K562 (cell line): Measurements from ENCODE around the gene KCNT1. TPM values are rescaled to one million over a fixed set of nuclear protein-coding genes. Genes with fewer than 3 reads are reported as not detected.
A peak's percentile ranks its signal among the peaks of the same experiment; 100 is the strongest.

ENCODE experiments used
- CREB1 ChIP-seq, 2 experiments: sonication (generic) in 1 of 2; formaldehyde crosslinking in 1 of 2; IDR thresholded peaks; 2 replicates each; pipeline versions ENCODE4 v1.6.1 to v1.8.0; 2012 to 2022; ENCODE audit warnings: inconsistent platforms in 1 of 2, mild to moderate bottlenecking in 1 of 2, missing genetic modification reagents in 1 of 2, moderate library complexity in 1 of 2
- CXXC5 ChIP-seq: fragments of 250-450 bp; sonication (Bioruptor Pico); IDR thresholded peaks from 2 replicates; pipeline ENCODE4 v1.8.0; 2022; ENCODE audit warnings: inconsistent platforms, mild to moderate bottlenecking, moderate library complexity
- ESRRA ChIP-seq: fragments of 450-650 bp; IDR thresholded peaks from 2 replicates; pipeline ENCODE4 v1.6.1; 2014; ENCODE audit warnings: low read depth, mild to moderate bottlenecking, moderate library complexity, borderline replicate concordance
- FIP1L1 ChIP-seq: fragments of 200-400 bp; formaldehyde crosslinking; IDR thresholded peaks from 2 replicates; pipeline ENCODE4 v1.6.1; 2018; ENCODE audit warnings: mild to moderate bottlenecking, low read depth, low read length; ENCODE audit not compliant: poor library complexity, severe bottlenecking
- GABPB1 ChIP-seq: sonication (generic); formaldehyde crosslinking; IDR thresholded peaks from 2 replicates; pipeline ENCODE4 v1.8.0; 2022; ENCODE audit warnings: mild to moderate bottlenecking, missing genetic modification reagents
- KLF16 ChIP-seq: IDR thresholded peaks from 2 replicates; pipeline ENCODE4 v1.6.1; 2016; ENCODE audit warnings: antibody characterized with exemption
- MIER1 ChIP-seq: fragments of 450-650 bp; IDR thresholded peaks from 2 replicates; pipeline ENCODE4 v1.6.1; 2016; ENCODE audit warnings: antibody characterized with exemption, mild to moderate bottlenecking, low read depth
- NR2C1 ChIP-seq, 2 experiments: fragments of 450-650 bp; IDR thresholded peaks; 2 replicates each; pipeline ENCODE4 v1.6.1; 2017; ENCODE audit warnings: mild to moderate bottlenecking in 2 of 2, antibody characterized with exemption in 1 of 2, inconsistent platforms in 1 of 2, missing compliant biosample characterization in 1 of 2, missing genetic modification characterization in 1 of 2
- NRF1 ChIP-seq, 2 experiments: fragments of 450-650 bp; IDR thresholded peaks in 1 of 2; conservative IDR thresholded peaks in 1 of 2; 2 replicates each; pipeline ENCODE4 v1.6.1; 2014; ENCODE audit warnings: mild to moderate bottlenecking in 2 of 2
- PCBP1 ChIP-seq: fragments of 200-400 bp; formaldehyde crosslinking; IDR thresholded peaks from 2 replicates; pipeline ENCODE4 v1.6.1; 2018; ENCODE audit warnings: mild to moderate bottlenecking, low read depth, low read length; ENCODE audit not compliant: poor library complexity, severe bottlenecking
- RAD21 ChIP-seq, 2 experiments: fragments of 250-450 bp in 1 of 2; fragments of 450-650 bp in 1 of 2; sonication (Bioruptor Pico) in 1 of 2; formaldehyde crosslinking in 1 of 2; IDR thresholded peaks in 1 of 2; conservative IDR thresholded peaks in 1 of 2; 2 replicates each; pipeline versions ENCODE4 v1.4.0 to v1.8.0; 2020 to 2022; ENCODE audit warnings: mild to moderate bottlenecking in 2 of 2, moderate library complexity in 1 of 2
- REST ChIP-seq, 2 experiments: fragments of 450-650 bp; formaldehyde crosslinking in 1 of 2; IDR thresholded peaks; 2 replicates each; pipeline versions ENCODE4 v1.4.0 to v1.6.1; 2014 to 2020; ENCODE audit warnings: mild to moderate bottlenecking in 2 of 2, borderline replicate concordance in 1 of 2, low read depth in 1 of 2
- SAFB ChIP-seq: fragments of 200-400 bp; formaldehyde crosslinking; IDR thresholded peaks from 2 replicates; pipeline ENCODE4 v1.6.1; 2017; ENCODE audit warnings: low read depth, low read length, borderline replicate concordance
- SMAD4 ChIP-seq: fragments of 250-450 bp; sonication (Bioruptor Pico); conservative IDR thresholded peaks from 2 replicates; pipeline ENCODE4 v1.8.0; 2021; ENCODE audit warnings: inconsistent platforms, mild to moderate bottlenecking, moderate library complexity
- SMARCB1 ChIP-seq: IDR thresholded peaks from 2 replicates; pipeline ENCODE4 v1.6.1; 2011; ENCODE audit warnings: improper control_type of control experiment, low read depth; ENCODE audit not compliant: insufficient read length
- STAG1 ChIP-seq: sonication (generic); formaldehyde crosslinking; IDR thresholded peaks from 2 replicates; pipeline ENCODE4 v1.5.0; 2020; ENCODE audit warnings: missing genetic modification reagents, borderline replicate concordance
- ZBTB7A ChIP-seq: IDR thresholded peaks from 2 replicates; pipeline ENCODE4 v1.6.1; 2011; ENCODE audit warnings: low read depth, mild to moderate bottlenecking, low read length, moderate library complexity, borderline replicate concordance; ENCODE audit not compliant: control insufficient read depth
- ZNF134 ChIP-seq: fragments of 250-450 bp; sonication (Bioruptor Pico); conservative IDR thresholded peaks from 2 replicates; pipeline ENCODE4 v1.4.0; 2020
- ZNF75A ChIP-seq: fragments of 450-650 bp; formaldehyde crosslinking; IDR thresholded peaks from 2 replicates; pipeline ENCODE4 v1.4.0; 2020; ENCODE audit warnings: mild to moderate bottlenecking
- polyA plus RNA-seq, 8 experiments: library from polyadenylated mRNA; depleted of rRNA in 4 of 8; stranded (reverse) in 5 of 8; unstranded in 3 of 8; fragments of >200 nt; fragmentation: Nextera tagmentation in 2 of 8; fragmentation: Illumina TruSeq in 1 of 8; extraction: Ambion mirVana in 2 of 8; extraction: Trizol in 1 of 8; gene quantifications; 2 replicates each; pipeline versions ENCODE4 v1.2.1 to v1.2.3, GENCODE V29; 2011 to 2014; ENCODE audit warnings: inconsistent platforms in 1 of 8, missing spikeins in 1 of 8
- total RNA-seq, 7 experiments: library from RNA; depleted of rRNA in 6 of 7; stranded (reverse); fragments of >200 nt in 6 of 7; fragmentation: Illumina TruSeq in 2 of 7; extraction: Trizol in 2 of 7; gene quantifications; 2 replicates each; pipeline versions ENCODE4 v1.2.1 to v1.2.3, GENCODE V29; 2011 to 2021; ENCODE audit warnings: low replicate concordance in 1 of 7

Gene KCNT1
- total and polyA plus RNA-seq, 9 of the 15 experiments (the other 6 are each of a cell fraction or from before 2014, with no cell fraction given) = 0.05 TPM; not detected in 8

- 0 out of 2 replicates have a peak, but pooled peaks have one; percentile 12 for TF ChIP-seq CREB1 (IDR thresholded peaks at IDR 0.05)
- TF ChIP-seq CREB1 (CRISPR knock-in tag; IDR thresholded peaks at IDR 0.05) = no peak
- peak; percentile 34 for TF ChIP-seq PCBP1
- no peak for TF ChIP-seq MIER1
- TF ChIP-seq NR2C1 (IDR thresholded peaks at IDR 0.05) = no peak
- TF ChIP-seq NR2C1 (tag; IDR thresholded peaks at IDR 0.05) = no peak
- TF ChIP-seq SMAD4 (CRISPR knock-in tag) = 0 out of 2 replicates have a peak, but pooled peaks have one; percentile 31
- peak; percentile 69 for TF ChIP-seq STAG1 (CRISPR knock-in tag)
- TF ChIP-seq REST (IDR thresholded peaks at IDR 0.05; ENCODE audit: borderline replicate concordance) = peak; percentile 51; the same call in 1 of the 2 replicates
- no peak for TF ChIP-seq REST (CRISPR knock-in tag; IDR thresholded peaks at IDR 0.05; ENCODE audit: low read depth)
- 0 out of 2 replicates have a peak, but pooled peaks have one; percentile 12 for TF ChIP-seq KLF16
- TF ChIP-seq ZNF134 = peak; percentile 81
- TF ChIP-seq GABPB1 (CRISPR knock-in tag) = peak; percentile 17; the same call in 1 of the 2 replicates
- TF ChIP-seq CXXC5 (CRISPR knock-in tag) = peak; percentile 55
- TF ChIP-seq ZNF75A (CRISPR knock-in tag) = no peak
- TF ChIP-seq ZBTB7A = peak; percentile 44; the same call in 1 of the 2 replicates
- TF ChIP-seq RAD21 (CRISPR knock-in tag; conservative IDR thresholded peaks at IDR 0.05 in 1 of 2, IDR thresholded peaks at IDR 0.05 in 1 of 2) = peak; percentile 46 to 76
- TF ChIP-seq SAFB = peak; percentile 41; the same call in 1 of the 2 replicates
- 0 out of 2 replicates have a peak, but pooled peaks have one; percentile 39 for TF ChIP-seq ESRRA
- peak in 1 of 2 experiments; percentile 2; a peak in 1 of 4 replicates for TF ChIP-seq NRF1 (conservative IDR thresholded peaks at IDR 0.05 in 1 of 2, IDR thresholded peaks at IDR 0.05 in 1 of 2)
- TF ChIP-seq SMARCB1 = no peak
- TF ChIP-seq FIP1L1 = peak; percentile 42
Observed at GRCh38 chr9:135701959-135702721, at the start of gene KCNT1 (continued).
